GM18502 (cell line): Measurements from ENCODE around the gene CPT1C.

Experiments used
- ATAC-seq: cut with Tn5 transposase; IDR thresholded peaks from one replicate; pipeline ENCODE4 v1.9.1; 2021; ENCODE audit warnings: mild to moderate bottlenecking; ENCODE audit not compliant: unreplicated experiment, poor library complexity

CPT1C gene

GRCh38 chr19:49658566-49659442, 32.1 kb upstream of the CPT1C start:
- no peak for ATAC-seq

GRCh38 chr19:49660338-49660961, 30.5 kb upstream of the CPT1C start:
- ATAC-seq = no peak

- no peak for ATAC-seq
Measured at GRCh38 chr19:49662011-49662410, 28.9 kb upstream of the CPT1C start.

GRCh38 chr19:49663224-49663623, 27.7 kb upstream of the CPT1C start:
- no peak for ATAC-seq

- ATAC-seq = peak; percentile 41
Measured at GRCh38 chr19:49664171-49665035, 26.5 kb upstream of the CPT1C start.

- ATAC-seq = no peak
Measured at GRCh38 chr19:49665036-49665350, 25.9 kb upstream of the CPT1C start.

GRCh38 chr19:49665351-49666119, 25.4 kb upstream of the CPT1C start, which contains the start of the genes BCL2L12 and IRF3:
Gene BCL2L12 (plus strand): TSS chr19:49665933. CDS start chr19:49666693, 760 bp downstream.
Gene IRF3 (minus strand): TSS chr19:49665857. CDS start chr19:49664838, 1,019 bp downstream.
- ATAC-seq = peak; percentile 79

GRCh38 chr19:49666120-49666444, 24.8 kb upstream of the CPT1C start:
- ATAC-seq = no peak

GRCh38 chr19:49667473-49667872, 23.4 kb upstream of the CPT1C start:
- ATAC-seq = no peak

- no peak for ATAC-seq
Measured at GRCh38 chr19:49669516-49669915, 21.4 kb upstream of the CPT1C start.

- no peak for ATAC-seq
Measured at GRCh38 chr19:49672131-49672919, 18.6 kb upstream of the CPT1C start.

- peak; percentile 32 for ATAC-seq
Measured at GRCh38 chr19:49676136-49676783, 14.7 kb upstream of the CPT1C start.

GRCh38 chr19:49676784-49677230, 14.1 kb upstream of the CPT1C start:
- ATAC-seq = peak; percentile 66

GRCh38 chr19:49677231-49677900, 13.6 kb upstream of the CPT1C start, which contains the start of gene PRMT1:
Gene PRMT1 (plus strand): TSS chr19:49677271. CDS start chr19:49677281, 10 bp downstream.
- ATAC-seq = no peak

GRCh38 chr19:49677901-49678674, 12.8 kb upstream of the CPT1C start:
- ATAC-seq = no peak

GRCh38 chr19:49678985-49679770, 11.7 kb upstream of the CPT1C start:
- no peak for ATAC-seq
